HG02852 (cell line): Measurements from ENCODE around the gene OR52A1.

Experiments used
- ATAC-seq: cut with Tn5 transposase; IDR thresholded peaks from one replicate; pipeline ENCODE4 v1.9.1; 2021; ENCODE audit warnings: mild to moderate bottlenecking, moderate library complexity; ENCODE audit not compliant: unreplicated experiment

OR52A1 gene

GRCh38 chr11:5136261-5136660, 18.3 kb downstream of the OR52A1 start:
- no peak for ATAC-seq

- ATAC-seq, result no peak
These were observed 22.8 kb downstream of the OR52A1 start for GRCh38 chr11:5131584-5132335.

GRCh38 chr11:5129457-5129877, 25.1 kb downstream of the OR52A1 start:
- ATAC-seq, result no peak

GRCh38 chr11:5124891-5125620, 29.5 kb downstream of the OR52A1 start:
- ATAC-seq, result no peak

- ATAC-seq, result peak; percentile 96
These were observed 30.6 kb downstream of the OR52A1 start for GRCh38 chr11:5123802-5124521.

GRCh38 chr11:5118893-5119292, 35.7 kb downstream of the OR52A1 start:
- no peak for ATAC-seq

- no peak for ATAC-seq
These were observed 37.0 kb downstream of the OR52A1 start for GRCh38 chr11:5117588-5117987.

- ATAC-seq, result no peak
These were observed 39.2 kb downstream of the OR52A1 start for GRCh38 chr11:5115339-5115738.

- ATAC-seq, result no peak
These were observed 47.3 kb downstream of the OR52A1 start for GRCh38 chr11:5107285-5107684.

GRCh38 chr11:5103066-5103465, 51.5 kb downstream of the OR52A1 start:
- no peak for ATAC-seq

- ATAC-seq, result no peak
These were observed 52.3 kb downstream of the OR52A1 start for GRCh38 chr11:5102246-5102645.

GRCh38 chr11:5096011-5096410, 58.5 kb downstream of the OR52A1 start:
- no peak for ATAC-seq
